HG03103 (cell line): Measurements from ENCODE around the gene SORBS1.
"Not testable (repeated sequence)": the region's sequence is repeated elsewhere in the genome, so short reads cannot be mapped to it uniquely, and the experiment has no call there.

ENCODE experiments used
- ATAC-seq: cut with Tn5 transposase; IDR thresholded peaks from one replicate; pipeline ENCODE4 v1.9.1; 2021; ENCODE audit warnings: low read depth; ENCODE audit not compliant: unreplicated experiment

SORBS1 gene

GRCh38 chr10:95469251-95469650 is 91.9 kb downstream of the SORBS1 start:
- no peak for ATAC-seq

GRCh38 chr10:95467642-95468041 is 93.5 kb downstream of the SORBS1 start:
- not testable (repeated sequence) for ATAC-seq

- no peak for ATAC-seq
Observed at GRCh38 chr10:95467162-95467599, 94.0 kb downstream of the SORBS1 start.

- no peak for ATAC-seq
Observed at GRCh38 chr10:95466436-95466835, 94.7 kb downstream of the SORBS1 start.

GRCh38 chr10:95464280-95464679 is 96.9 kb downstream of the SORBS1 start:
- ATAC-seq: no peak

- ATAC-seq: no peak
Observed at GRCh38 chr10:95462740-95463667, 98.2 kb downstream of the SORBS1 start.

GRCh38 chr10:95461611-95462010 is 99.6 kb downstream of the SORBS1 start:
- no peak for ATAC-seq

- no peak for ATAC-seq
Observed at GRCh38 chr10:95459446-95460045, 101.6 kb downstream of the SORBS1 start.

GRCh38 chr10:95458871-95459270 is 102.3 kb downstream of the SORBS1 start:
- no peak for ATAC-seq

GRCh38 chr10:95458014-95458413 is 103.2 kb downstream of the SORBS1 start:
- ATAC-seq: no peak

GRCh38 chr10:95457319-95457886 is 103.8 kb downstream of the SORBS1 start:
- ATAC-seq: no peak

- ATAC-seq: no peak
Observed at GRCh38 chr10:95456516-95456915, 104.7 kb downstream of the SORBS1 start.

GRCh38 chr10:95454940-95455339 is 106.2 kb downstream of the SORBS1 start:
- ATAC-seq: no peak

- ATAC-seq: no peak
Observed at GRCh38 chr10:95454356-95454755, 106.8 kb downstream of the SORBS1 start.

GRCh38 chr10:95451568-95452524 is 109.3 kb downstream of the SORBS1 start:
- no peak for ATAC-seq

GRCh38 chr10:95451150-95451549 is 110.0 kb downstream of the SORBS1 start:
- ATAC-seq: no peak

GRCh38 chr10:95450188-95450587 is 111.0 kb downstream of the SORBS1 start:
- no peak for ATAC-seq

- no peak for ATAC-seq
Observed at GRCh38 chr10:95447685-95448084, 113.5 kb downstream of the SORBS1 start.

- ATAC-seq: peak; percentile 60
Observed at GRCh38 chr10:95445837-95446486, 115.2 kb downstream of the SORBS1 start.
